Hepatocyte (in vitro differentiated cells): ENCODE measurements around the gene CDH26. TPM values are rescaled to one million over a fixed set of nuclear protein-coding genes. Genes with fewer than 3 reads are reported as not detected.
A peak's percentile ranks its signal among the peaks of the same experiment; 100 is the strongest.

Experiments
- DNase-seq: peaks from one replicate; pipeline ENCODE4 v3.0.0-alpha.2; 2016; ENCODE audit warnings: low spot score
- H2AFZ ChIP-seq: fragments of 200-600 bp; sonication (generic); 2 replicates; pipeline ENCODE4 v1.6.0; 2016; ENCODE audit warnings: antibody characterized with exemption, mild to moderate bottlenecking
- H3K27ac ChIP-seq: fragments of 200-600 bp; sonication (generic); 2 replicates; pipeline ENCODE4 v1.5.1; 2016; ENCODE audit warnings: mild to moderate bottlenecking
- H3K27me3 ChIP-seq: fragments of 200-600 bp; sonication (generic); 2 replicates; pipeline ENCODE4 v1.6.1; 2016
- H3K36me3 ChIP-seq: fragments of 200-600 bp; sonication (generic); replicated peaks from 2 replicates; pipeline ENCODE4 v1.5.1; 2016; ENCODE audit warnings: low read depth; ENCODE audit not compliant: insufficient read depth
- H3K4me1 ChIP-seq: fragments of 200-600 bp; sonication (generic); 2 replicates; pipeline ENCODE4 v1.5.1; 2016; ENCODE audit warnings: mild to moderate bottlenecking, moderate library complexity; ENCODE audit not compliant: insufficient read depth
- H3K4me2 ChIP-seq: fragments of 200-600 bp; sonication (generic); 2 replicates; pipeline ENCODE4 v1.6.0; 2016
- H3K4me3 ChIP-seq: fragments of 200-600 bp; sonication (generic); 2 replicates; pipeline ENCODE4 v1.5.1; 2016; ENCODE audit warnings: mild to moderate bottlenecking
- H3K79me2 ChIP-seq: fragments of 200-600 bp; sonication (generic); 2 replicates; pipeline ENCODE4 v1.6.0; 2017; ENCODE audit warnings: mild to moderate bottlenecking
- H3K9me2 ChIP-seq: fragments of 200-600 bp; sonication (generic); replicated peaks from 2 replicates; pipeline ENCODE4 v1.6.0; 2017; ENCODE audit warnings: mild to moderate bottlenecking; ENCODE audit not compliant: insufficient read depth
- H3K9me3 ChIP-seq: fragments of 200-600 bp; sonication (generic); 2 replicates; pipeline ENCODE4 v1.5.1; 2016; ENCODE audit warnings: low read depth, mild to moderate bottlenecking
- H4K20me1 ChIP-seq: fragments of 200-600 bp; sonication (generic); 2 replicates; pipeline ENCODE4 v1.6.0; 2016; ENCODE audit warnings: mild to moderate bottlenecking; ENCODE audit not compliant: insufficient read depth, poor library complexity, severe bottlenecking
- EZH2 ChIP-seq: fragments of 200-600 bp; sonication (generic); IDR thresholded peaks from 2 replicates; pipeline ENCODE4 v1.6.1; 2016; ENCODE audit warnings: antibody characterized with exemption, mild to moderate bottlenecking, borderline replicate concordance
- EZH2phosphoT487 ChIP-seq: fragments of 200-600 bp; sonication (generic); IDR thresholded peaks from one replicate; pipeline ENCODE4 v1.6.1; 2018; ENCODE audit warnings: antibody characterized with exemption, mild to moderate bottlenecking, low read depth, moderate library complexity; ENCODE audit not compliant: unreplicated experiment, severe bottlenecking
- WGBS: methylation state at CpG from one replicate; pipeline ENCODE4 v1.1.6; 2016; ENCODE audit warnings: low lambda C conversion rate; ENCODE audit errors: missing lambda C conversion rate; 5-methylcytosine and 5-hydroxymethylcytosine counted together
- polyA plus RNA-seq: library from polyadenylated mRNA; unstranded; fragments of >200 nt; fragmentation: Nextera tagmentation; extraction: Ambion mirVana; gene quantifications from 2 replicates; pipeline ENCODE4 v1.2.1, GENCODE V29; 2016
- total RNA-seq: library from RNA; depleted of rRNA; stranded (reverse); fragments of >200 nt; gene quantifications from 2 replicates; pipeline ENCODE4 v1.2.3, GENCODE V29; 2014
- TF ChIP-seq, protein P1 (sequence below): fragments of 200-600 bp; sonication (generic); IDR thresholded peaks from 2 replicates; pipeline ENCODE4 v1.5.1; 2016; ENCODE audit warnings: antibody characterized with exemption, mild to moderate bottlenecking; ENCODE audit not compliant: poor library complexity

The CDH26 gene
- total and polyA plus RNA-seq, 2 experiments from 2014 or later, result 2.2 to 2.3 TPM

DNA sequence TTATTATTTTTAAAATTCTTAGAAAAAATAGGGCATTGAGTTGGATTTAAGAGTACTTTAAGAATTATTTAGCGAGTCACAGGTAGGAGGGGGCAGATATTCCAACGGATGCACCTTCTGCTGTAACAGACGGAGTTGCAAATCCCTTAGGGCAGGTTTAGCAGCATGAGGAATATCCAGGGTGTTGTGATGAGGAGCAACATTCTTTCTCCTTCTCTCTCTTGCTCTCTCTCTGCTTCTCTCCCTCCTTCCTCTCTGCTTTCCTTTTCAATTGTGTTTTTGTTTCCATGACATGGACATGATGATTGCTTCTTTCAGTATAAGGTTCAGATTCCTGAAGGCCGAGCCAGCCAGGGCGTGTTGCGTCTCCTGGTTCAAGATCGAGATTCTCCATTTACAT, 28.9 kb downstream of the CDH26 start:
- Histone ChIP-seq H3K4me3 (no peak overlapping the region), H3K9me2 (no peaks in the 10 kb centered on the region), H4K20me1 (no peaks in the 10 kb centered on the region), H3K4me2 (no peak overlapping the region), H3K36me3 (no peaks in the 10 kb centered on the region), H2AFZ (no peak overlapping the region), H3K9me3 (no peaks in the 10 kb centered on the region), H3K27me3 (no peaks in the 10 kb centered on the region), H3K79me2 (no peaks in the 10 kb centered on the region), H3K4me1 (no peaks in the 10 kb centered on the region), H3K27ac (no peak overlapping the region)
- no peak for DNase-seq
- 78% methylated on average over 7 of the region's 7 CpGs for WGBS
- TF ChIP-seq EZH2 (no peak), EZH2phosphoT487 (no peak)
- TF ChIP-seq, protein P1, sequence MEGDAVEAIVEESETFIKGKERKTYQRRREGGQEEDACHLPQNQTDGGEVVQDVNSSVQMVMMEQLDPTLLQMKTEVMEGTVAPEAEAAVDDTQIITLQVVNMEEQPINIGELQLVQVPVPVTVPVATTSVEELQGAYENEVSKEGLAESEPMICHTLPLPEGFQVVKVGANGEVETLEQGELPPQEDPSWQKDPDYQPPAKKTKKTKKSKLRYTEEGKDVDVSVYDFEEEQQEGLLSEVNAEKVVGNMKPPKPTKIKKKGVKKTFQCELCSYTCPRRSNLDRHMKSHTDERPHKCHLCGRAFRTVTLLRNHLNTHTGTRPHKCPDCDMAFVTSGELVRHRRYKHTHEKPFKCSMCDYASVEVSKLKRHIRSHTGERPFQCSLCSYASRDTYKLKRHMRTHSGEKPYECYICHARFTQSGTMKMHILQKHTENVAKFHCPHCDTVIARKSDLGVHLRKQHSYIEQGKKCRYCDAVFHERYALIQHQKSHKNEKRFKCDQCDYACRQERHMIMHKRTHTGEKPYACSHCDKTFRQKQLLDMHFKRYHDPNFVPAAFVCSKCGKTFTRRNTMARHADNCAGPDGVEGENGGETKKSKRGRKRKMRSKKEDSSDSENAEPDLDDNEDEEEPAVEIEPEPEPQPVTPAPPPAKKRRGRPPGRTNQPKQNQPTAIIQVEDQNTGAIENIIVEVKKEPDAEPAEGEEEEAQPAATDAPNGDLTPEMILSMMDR, result no peak

DNA sequence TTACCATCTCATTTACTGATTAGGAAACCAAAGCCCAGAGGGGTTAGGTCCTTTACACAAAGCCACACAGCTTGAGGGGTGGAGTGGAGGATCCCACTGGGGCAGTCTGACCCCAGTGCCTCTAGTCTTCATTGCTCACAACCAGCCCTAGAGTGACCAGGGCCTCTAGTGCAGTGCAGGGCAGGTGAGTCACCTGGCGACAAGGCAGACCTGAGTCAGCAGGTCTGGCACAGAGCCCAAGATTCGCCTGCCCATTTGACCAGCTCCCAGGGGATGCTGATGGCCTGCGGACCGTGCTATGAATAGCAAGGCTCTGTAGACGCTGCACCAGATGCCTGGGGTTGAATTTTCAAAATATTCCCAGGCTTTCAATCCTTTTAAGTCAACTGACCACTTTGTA, 29.9 kb downstream of the CDH26 start:
- Histone ChIP-seq H3K36me3 (no peaks in the 10 kb centered on the region), H3K9me3 (no peaks in the 10 kb centered on the region), H3K4me3 (no peak overlapping the region), H3K4me2 (no peak overlapping the region), H4K20me1 (no peaks in the 10 kb centered on the region), H3K9me2 (no peaks in the 10 kb centered on the region), H3K27me3 (no peaks in the 10 kb centered on the region), H3K4me1 (no peaks in the 10 kb centered on the region), H3K79me2 (no peaks in the 10 kb centered on the region), H2AFZ (no peak overlapping the region), H3K27ac (no peak overlapping the region)
- peak; percentile 62 for DNase-seq
- 71% methylated on average over 5 of the region's 5 CpGs for WGBS
- TF ChIP-seq EZH2 (no peak), EZH2phosphoT487 (no peak)
- TF ChIP-seq, protein P1, result no peak

DNA sequence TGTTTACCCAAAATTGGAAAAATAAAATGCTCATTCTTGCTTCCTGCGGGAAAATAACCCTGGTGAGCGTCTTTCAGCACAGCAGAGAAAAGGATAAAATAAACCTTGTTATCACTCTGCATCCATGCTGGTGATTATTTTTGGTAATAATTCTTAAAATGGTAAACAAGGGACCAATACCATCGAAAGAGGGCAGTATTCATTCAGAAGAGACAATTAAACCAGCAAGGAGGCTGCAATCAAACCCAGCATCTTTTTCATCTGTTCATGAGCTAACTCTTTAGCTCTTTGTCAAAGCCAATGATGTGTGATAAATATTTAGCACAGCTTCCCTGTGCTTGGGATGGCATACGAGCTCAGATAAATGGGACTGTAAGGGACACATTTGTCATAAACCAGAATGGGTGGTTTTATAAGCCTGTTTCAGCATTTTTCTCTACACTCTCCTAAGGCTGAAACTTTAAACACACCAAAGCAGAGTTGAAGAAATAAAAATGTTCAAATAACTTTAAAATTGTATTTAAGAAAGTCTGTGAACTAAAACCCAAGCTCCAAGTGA, 34.4 kb downstream of the CDH26 start:
- Histone ChIP-seq H3K27me3 (no peaks in the 10 kb centered on the region), H3K79me2 (no peaks in the 10 kb centered on the region), H3K36me3 (no peaks in the 10 kb centered on the region), H3K4me1 (peaks cover 5% of the 10 kb centered on the region), H2AFZ (no peak overlapping the region), H3K4me3 (no peak overlapping the region), H3K27ac (no peak overlapping the region), H3K9me2 (no peaks in the 10 kb centered on the region), H3K4me2 (no peak overlapping the region), H3K9me3 (no peaks in the 10 kb centered on the region), H4K20me1 (no peaks in the 10 kb centered on the region)
- TF ChIP-seq, protein P1, result no peak
- TF ChIP-seq EZH2 (no peak), EZH2phosphoT487 (no peak)
- 59% methylated on average over 4 of the region's 4 CpGs for WGBS
- no peak for DNase-seq

DNA sequence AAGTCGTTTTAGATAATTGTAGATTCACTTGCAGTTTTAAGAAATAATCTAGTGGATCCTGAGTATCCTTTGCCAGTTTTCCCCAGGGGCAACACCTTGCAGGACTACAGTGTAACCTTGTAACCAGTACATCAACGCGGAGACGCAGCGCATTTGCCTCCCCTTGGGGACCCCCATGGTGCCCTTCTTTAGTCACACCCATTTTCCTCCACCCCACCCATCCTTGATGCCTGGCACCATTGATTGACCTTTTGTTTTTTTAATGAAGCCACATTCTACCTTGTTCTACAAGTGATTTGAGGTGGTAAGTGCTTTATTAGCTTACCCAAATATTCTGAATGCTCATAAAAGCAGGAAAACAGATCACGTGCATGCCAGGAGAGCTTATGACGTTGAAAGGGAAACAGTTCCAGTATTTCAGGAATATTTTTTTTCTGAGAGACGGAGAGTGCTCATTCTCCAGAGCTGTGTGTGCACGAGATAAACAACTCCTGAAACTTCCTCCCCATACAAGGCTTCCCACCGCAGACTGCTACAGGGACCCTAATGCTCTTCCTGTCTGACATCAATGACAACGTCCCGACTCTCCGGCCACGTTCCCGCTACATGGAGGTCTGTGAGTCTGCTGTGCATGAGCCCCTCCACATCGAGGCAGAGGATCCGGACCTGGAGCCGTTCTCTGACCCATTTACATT, 35.7 kb downstream of the CDH26 start:
- DNase-seq, result no peak
- Histone ChIP-seq H3K4me1 (peaks cover 5% of the 10 kb centered on the region), H3K27me3 (no peaks in the 10 kb centered on the region), H3K4me2 (peak overlapping the region; percentile 74), H4K20me1 (no peaks in the 10 kb centered on the region), H3K9me3 (no peaks in the 10 kb centered on the region), H3K9me2 (no peaks in the 10 kb centered on the region), H3K27ac (peak overlapping the region; percentile 31), H2AFZ (peak overlapping the region; percentile 33), H3K4me3 (no peak overlapping the region), H3K36me3 (no peaks in the 10 kb centered on the region), H3K79me2 (no peaks in the 10 kb centered on the region)
- 20% methylated on average over 18 of the region's 18 CpGs for WGBS
- TF ChIP-seq EZH2 (no peak), EZH2phosphoT487 (no peak)
- TF ChIP-seq, protein P1, result no peak
